H1 (cell line): Measurements from ENCODE around the gene KRT6C. TPM values are rescaled to one million over a fixed set of nuclear protein-coding genes. Genes with fewer than 3 reads are reported as not detected.

Experiments used
- CTCF ChIA-PET: fragments of 300-600 bp; sonication (Branson Sonifier 250); formaldehyde crosslinking; loops from one replicate; lab custom pipeline; 2021; ENCODE audit not compliant: partially characterized antibody; lab: Charles Lee
- POLR2A ChIA-PET: fragments of 300-600 bp; sonication (Branson Sonifier 250); formaldehyde crosslinking; loops from one replicate; lab custom pipeline; 2021; ENCODE audit warnings: inconsistent platforms; ENCODE audit not compliant: partially characterized antibody; lab: Charles Lee
- DNase-seq, 2 experiments: peaks; one replicate each; pipeline versions ENCODE4 v3.0.0 to v3.0.0-alpha.2; 2010 to 2022; ENCODE audit warnings: low spot score in 2 of 2, low read depth in 1 of 2, mixed read lengths in 1 of 2
- FAIRE-seq: peaks from 2 replicates; lab custom pipeline; 2011; peaks lifted over from hg19 to GRCh38; lab: Jason Lieb, UNC
- H2AFZ ChIP-seq: 2 replicates; pipeline ENCODE4 v1.8.1; 2012; ENCODE audit warnings: low read length, inconsistent platforms
- H2AK5ac ChIP-seq: 2 replicates; pipeline ENCODE4 v1.6.1; 2013; ENCODE audit warnings: low read depth, low read length
- H2BK120ac ChIP-seq: replicated peaks from 2 replicates; pipeline ENCODE3; 2013; ENCODE audit warnings: low read depth, low read length, inconsistent platforms
- H2BK12ac ChIP-seq: 2 replicates; pipeline ENCODE4 v1.6.1; 2013; ENCODE audit warnings: low read depth, low read length
- H2BK15ac ChIP-seq: 2 replicates; pipeline ENCODE4 v1.6.1; 2013; ENCODE audit warnings: low read length
- H2BK20ac ChIP-seq: 2 replicates; pipeline ENCODE4 v1.6.1; 2013; ENCODE audit warnings: low read length
- H2BK5ac ChIP-seq: 2 replicates; pipeline ENCODE4 v1.6.1; 2013; ENCODE audit warnings: low read depth, low read length
- H3K14ac ChIP-seq: 2 replicates; pipeline ENCODE4 v1.6.1; 2013; ENCODE audit warnings: inconsistent platforms; ENCODE audit not compliant: insufficient read length
- H3K18ac ChIP-seq: 2 replicates; pipeline ENCODE4 v1.6.1; 2013; ENCODE audit warnings: low read length; ENCODE audit errors: extremely low read depth
- H3K23ac ChIP-seq: 2 replicates; pipeline ENCODE4 v1.6.1; 2013; ENCODE audit warnings: inconsistent platforms; ENCODE audit not compliant: insufficient read length
- H3K23me2 ChIP-seq: 2 replicates; pipeline ENCODE4 v1.6.1; 2013; ENCODE audit warnings: low read depth, low read length
- H3K27ac ChIP-seq: 2 replicates; pipeline ENCODE4 v1.6.1; 2011; ENCODE audit warnings: low read depth, low read length, inconsistent platforms
- H3K27me3 ChIP-seq, 4 experiments: replicated peaks in 1 of 4; 1 replicate in 1 of 4; 2 replicates in 3 of 4; pipeline versions ENCODE4 v1.6.1 to v1.8.1; 2011 to 2013; ENCODE audit warnings: low read length in 3 of 4, mild to moderate bottlenecking in 3 of 4, inconsistent platforms in 2 of 4, mixed read lengths in 2 of 4, moderate library complexity in 1 of 4; ENCODE audit not compliant: control insufficient read depth in 3 of 4, insufficient read depth in 3 of 4; ENCODE audit errors: extremely low read depth in 1 of 4
- H3K36me3 ChIP-seq, 4 experiments: 2 replicates each; pipeline versions ENCODE4 v1.6.1 to v1.8.1; 2011 to 2013; ENCODE audit warnings: mild to moderate bottlenecking in 4 of 4, low read length in 3 of 4, moderate library complexity in 2 of 4, control low read depth in 1 of 4, inconsistent platforms in 1 of 4; ENCODE audit not compliant: insufficient read depth in 4 of 4, control insufficient read depth in 2 of 4
- H3K4ac ChIP-seq: replicated peaks from 2 replicates; pipeline ENCODE3; 2013; ENCODE audit warnings: low read length, low read depth, mixed read lengths, inconsistent platforms; ENCODE audit not compliant: insufficient read length
- H3K4me1 ChIP-seq, 4 experiments: replicated peaks in 1 of 4; 1 replicate in 1 of 4; 2 replicates in 3 of 4; pipeline versions ENCODE4 v1.6.1 to v1.8.1; 2011 to 2013; ENCODE audit warnings: low read length in 3 of 4, inconsistent platforms in 2 of 4, mixed read lengths in 1 of 4; ENCODE audit not compliant: insufficient read depth in 4 of 4, control insufficient read depth in 3 of 4
- H3K4me2 ChIP-seq, 2 experiments: 2 replicates each; pipeline versions ENCODE4 v1.6.1 to v1.8.1; 2011 to 2013; ENCODE audit warnings: low read depth in 2 of 2, low read length in 2 of 2, control low read depth in 1 of 2, inconsistent platforms in 1 of 2, mild to moderate bottlenecking in 1 of 2; ENCODE audit not compliant: insufficient read depth in 1 of 2
- H3K4me3 ChIP-seq, 4 experiments: fragments of 200-600, 300-600 bp in 1 of 4; sonication (generic), shearing (Covaris generic), sonication (Bioruptor Twin) in 1 of 4; 2 replicates each; pipeline versions ENCODE4 v1.5.1 to v1.8.1; 2011 to 2016; ENCODE audit warnings: low read length in 4 of 4, low read depth in 3 of 4, control low read depth in 2 of 4, inconsistent platforms in 2 of 4, mild to moderate bottlenecking in 2 of 4, mixed read lengths in 1 of 4, moderate library complexity in 1 of 4; ENCODE audit not compliant: insufficient read depth in 2 of 4; ENCODE audit errors: extremely low read depth in 1 of 4
- H3K56ac ChIP-seq: replicated peaks from 2 replicates; pipeline ENCODE3; 2013; ENCODE audit warnings: low read depth, mild to moderate bottlenecking, mixed read lengths, low read length, inconsistent platforms; ENCODE audit not compliant: insufficient read length
- H3K79me1 ChIP-seq: 2 replicates; pipeline ENCODE4 v1.6.1; 2013; ENCODE audit warnings: low read depth, low read length, control low read depth
- H3K79me2 ChIP-seq, 2 experiments: 2 replicates each; pipeline versions ENCODE4 v1.6.1 to v1.8.1; 2012 to 2013; ENCODE audit warnings: low read length in 2 of 2, mild to moderate bottlenecking in 2 of 2, inconsistent platforms in 1 of 2; ENCODE audit not compliant: insufficient read depth in 2 of 2, control insufficient read depth in 1 of 2
- H3K9ac ChIP-seq, 4 experiments: replicated peaks in 1 of 4; 1 replicate in 1 of 4; 2 replicates in 3 of 4; pipeline versions ENCODE4 v1.6.1 to v1.8.1; 2011 to 2013; ENCODE audit warnings: low read depth in 3 of 4, low read length in 3 of 4, control low read depth in 2 of 4, mild to moderate bottlenecking in 2 of 4, moderate library complexity in 2 of 4, inconsistent platforms in 1 of 4; ENCODE audit errors: extremely low read depth in 1 of 4
- H3K9me3 ChIP-seq, 2 experiments: 2 replicates each; pipeline versions ENCODE4 v1.6.1 to v1.8.1; 2012 to 2013; ENCODE audit warnings: mild to moderate bottlenecking in 2 of 2, moderate library complexity in 2 of 2, control low read depth in 1 of 2, inconsistent platforms in 1 of 2, low read depth in 1 of 2, low read length in 1 of 2, mixed read lengths in 1 of 2; ENCODE audit not compliant: insufficient read depth in 2 of 2
- H4K20me1 ChIP-seq, 2 experiments: replicated peaks in 1 of 2; 2 replicates each; pipeline versions ENCODE3 to v1.8.1; 2011 to 2013; ENCODE audit warnings: inconsistent platforms in 2 of 2, low read length in 2 of 2, mild to moderate bottlenecking in 1 of 2; ENCODE audit not compliant: insufficient read depth in 2 of 2, control insufficient read depth in 1 of 2
- H4K5ac ChIP-seq: 2 replicates; pipeline ENCODE4 v1.6.1; 2013; ENCODE audit warnings: low read length, low read depth, mixed read lengths, inconsistent platforms; ENCODE audit not compliant: insufficient read length
- H4K8ac ChIP-seq: 2 replicates; pipeline ENCODE4 v1.8.0; 2013; ENCODE audit warnings: mild to moderate bottlenecking, moderate library complexity, low read length, inconsistent platforms; ENCODE audit not compliant: insufficient read depth; ENCODE audit errors: extremely low read depth
- H4K91ac ChIP-seq: replicated peaks from 2 replicates; pipeline ENCODE3; 2013; ENCODE audit warnings: low read length, mixed read lengths, inconsistent platforms; ENCODE audit not compliant: insufficient read length
- BRCA1 ChIP-seq: IDR thresholded peaks from 2 replicates; pipeline ENCODE4 v1.6.1; 2012; ENCODE audit warnings: low read depth, low read length, improper control_type of control experiment
- EP300 ChIP-seq, 2 experiments: IDR thresholded peaks; 1 replicate in 1 of 2; 2 replicates in 1 of 2; pipeline ENCODE4 v1.6.1; 2011 to 2012; ENCODE audit warnings: low read depth in 2 of 2, low read length in 2 of 2, mild to moderate bottlenecking in 2 of 2, borderline replicate concordance in 1 of 2, inconsistent platforms in 1 of 2, moderate library complexity in 1 of 2
- EZH2 ChIP-seq: fragments of 200-600 bp; sonication (generic); IDR thresholded peaks from 2 replicates; pipeline ENCODE4 v1.7.1; 2012; ENCODE audit warnings: low read depth, mild to moderate bottlenecking, moderate library complexity, low read length, inconsistent platforms; ENCODE audit not compliant: severe bottlenecking
- POLR2AphosphoS5 ChIP-seq: IDR thresholded peaks from 2 replicates; pipeline ENCODE4 v1.6.1; 2011; ENCODE audit warnings: low read depth, low read length
- SP1 ChIP-seq: IDR thresholded peaks from 2 replicates; pipeline ENCODE4 v1.6.1; 2011; ENCODE audit warnings: low read depth, low read length
- WGBS, 2 experiments: shearing (Covaris generic) in 1 of 2; methylation state at CpG; one replicate each; pipeline versions ENCODE4 v1.1.6 to v1.1.7; 2013 to 2015; ENCODE audit warnings: low lambda C conversion rate in 2 of 2, mixed read lengths in 2 of 2, inconsistent platforms in 1 of 2, low coverage in 1 of 2, missing lambda C conversion rate in 1 of 2; ENCODE audit not compliant: insufficient replicate concordance in 2 of 2, insufficient coverage in 1 of 2, insufficient read length in 1 of 2; ENCODE audit errors: extremely low coverage in 1 of 2, missing lambda C conversion rate in 1 of 2; 5-methylcytosine and 5-hydroxymethylcytosine counted together
- polyA plus RNA-seq, 7 experiments: library from polyadenylated mRNA; depleted of rRNA in 3 of 7; stranded (reverse) in 5 of 7; unstranded in 2 of 7; fragments of >200 nt in 5 of 7; fragments of 200-250 nt in 2 of 7; gene quantifications; 1 replicate in 5 of 7; 2 replicates in 1 of 7; 4 replicates in 1 of 7; pipeline versions ENCODE4 v1.2.1 to v1.2.3, GENCODE V29; 2011 to 2013; ENCODE audit warnings: missing spikeins in 2 of 7, mixed read lengths in 2 of 7
- total RNA-seq: library from RNA; stranded (reverse); fragmentation: NEBNext Ultra II Directional; extraction: Animal tissue kit (Norgen Biotek cat#: 25700); gene quantifications from 2 replicates; pipeline ENCODE4 v1.2.1, GENCODE V29; 2021

The KRT6C gene
- total and polyA plus RNA-seq, 2 of the 8 experiments (the other 6 are each of a cell fraction or from before 2014, with no cell fraction given), result not detected

- no peak for DNase-seq
- FAIRE-seq, result no peak
Observed at GRCh38 chr12:52444647-52445595, 28.7 kb downstream of the KRT6C start.

More at GRCh38 chr12:52444647-52445595, 28.7 kb downstream of the KRT6C start:
- no peaks in the 10 kb centered on the region for H3K36me3 ChIP-seq
- H2BK120ac ChIP-seq, result no peak overlapping the region
- no peak overlapping the region for H3K27ac ChIP-seq
- H4K91ac ChIP-seq, result no peak overlapping the region
- POLR2A ChIA-PET, result interaction anchor here (1.0 kb wide), 1 partner anchor 38 kb away, joined by 3 read pairs; no protein-coding TSS in a partner anchor
- no peak overlapping the region for H3K23ac ChIP-seq
- H2AFZ ChIP-seq, result no peak overlapping the region
- peaks cover 0 to 5% (median 3%) of the 10 kb centered on the region in 4 experiments; a peak in 3 of 7 replicates for H3K4me1 ChIP-seq
- H2BK15ac ChIP-seq, result no peak overlapping the region
- H3K4ac ChIP-seq, result no peak overlapping the region
- no peak overlapping the region for H2AK5ac ChIP-seq
- H3K4me2 ChIP-seq, result no peak overlapping the region
- no peaks in the 10 kb centered on the region for H4K20me1 ChIP-seq
- no peak overlapping the region for H4K8ac ChIP-seq
- H2BK20ac ChIP-seq, result no peak overlapping the region
- no peak overlapping the region for H2BK5ac ChIP-seq
- CTCF ChIA-PET, result interaction anchor here (0.6 to 0.7 kb wide), 2 partner anchors 228 to 288 kb away, joined by 3 read pairs; no protein-coding TSS in a partner anchor
- no peak overlapping the region for H3K4me3 ChIP-seq
- no peak overlapping the region; the same call in 1 of the 2 replicates for H2BK12ac ChIP-seq
- no peak overlapping the region for H3K56ac ChIP-seq
- H3K9me3 ChIP-seq, result peaks cover 5 to 6% of the 10 kb centered on the region in 2 experiments; a peak in 3 of 4 replicates
- no peak overlapping the region for H3K18ac ChIP-seq
- no peaks in the 10 kb centered on the region for H3K23me2 ChIP-seq
- TF ChIP-seq EZH2, result no peak
- no peak for TF ChIP-seq SP1
- no peak for TF ChIP-seq EP300 (IDR thresholded peaks at IDR 0.05; ENCODE audit: borderline replicate concordance in 1 of 2, low read depth in 2 of 2, low read length in 2 of 2)
- TF ChIP-seq BRCA1, result no peak
- TF ChIP-seq POLR2AphosphoS5, result no peak
- H3K14ac ChIP-seq, result no peak overlapping the region
- H3K79me2 ChIP-seq, result no peaks in the 10 kb centered on the region
- no peaks in the 10 kb centered on the region; a peak in 2 of 7 replicates for H3K27me3 ChIP-seq
- H4K5ac ChIP-seq, result no peak overlapping the region
- WGBS, 2 experiments, result 79% methylated on average over 10 of the region's 10 CpGs; no CpG with 5 or more reads in 1 of the 2 experiments
- no peaks in the 10 kb centered on the region for H3K79me1 ChIP-seq
- H3K9ac ChIP-seq, result no peak overlapping the region
